Stomach (tissue), 4 donors: ENCODE data around the gene MESD.

Source experiments
- POLR2AphosphoS5 ChIP-seq, 3 donors: sonication (generic); formaldehyde crosslinking; IDR thresholded peaks; one replicate each; pipeline ENCODE4 v1.6.1; 2016; ENCODE audit warnings: antibody characterized with exemption in 3 of 3
- TF ChIP-seq, protein P1 (sequence below), 7 experiments: fragments of 450-650 bp in 4 of 7; fragments of 200-600 bp in 3 of 7; sonication (generic) in 3 of 7; IDR thresholded peaks; one replicate each; pipeline ENCODE4 v1.5.1; 2016 to 2019; ENCODE audit warnings: antibody characterized with exemption in 7 of 7, control low read depth in 2 of 7, mild to moderate bottlenecking in 1 of 7

DNA sequence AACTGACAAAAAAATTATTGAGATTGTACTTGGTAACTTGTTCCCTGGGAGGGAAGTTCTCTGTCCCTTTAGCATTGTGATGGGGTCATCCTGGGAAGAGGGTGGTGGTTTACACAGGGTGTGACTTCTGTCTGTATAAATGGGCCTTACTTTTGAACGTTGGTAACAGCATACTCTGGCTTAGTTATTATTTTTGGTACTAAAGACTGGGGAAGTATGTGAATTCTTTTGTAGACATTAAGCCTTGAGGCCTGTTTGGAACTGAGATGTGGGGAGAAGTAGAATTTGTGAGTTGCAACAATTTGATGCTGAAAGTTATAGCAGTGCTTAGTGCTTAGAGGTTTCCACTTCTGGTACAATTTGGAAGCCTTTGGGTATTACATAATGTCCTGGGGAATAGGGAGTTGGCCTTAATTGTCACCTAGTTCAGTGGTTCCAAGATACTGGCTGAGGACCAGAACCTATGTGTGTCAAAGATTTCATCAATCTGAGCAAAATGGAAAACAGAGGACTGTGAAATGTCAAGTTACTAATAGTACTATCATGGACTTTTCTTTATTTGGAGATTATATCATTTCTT lies 27.0 kb upstream of the MESD start:
- TF ChIP-seq POLR2AphosphoS5 (IDR thresholded peaks at IDR 0.05), result no peak
- TF ChIP-seq, protein P1, sequence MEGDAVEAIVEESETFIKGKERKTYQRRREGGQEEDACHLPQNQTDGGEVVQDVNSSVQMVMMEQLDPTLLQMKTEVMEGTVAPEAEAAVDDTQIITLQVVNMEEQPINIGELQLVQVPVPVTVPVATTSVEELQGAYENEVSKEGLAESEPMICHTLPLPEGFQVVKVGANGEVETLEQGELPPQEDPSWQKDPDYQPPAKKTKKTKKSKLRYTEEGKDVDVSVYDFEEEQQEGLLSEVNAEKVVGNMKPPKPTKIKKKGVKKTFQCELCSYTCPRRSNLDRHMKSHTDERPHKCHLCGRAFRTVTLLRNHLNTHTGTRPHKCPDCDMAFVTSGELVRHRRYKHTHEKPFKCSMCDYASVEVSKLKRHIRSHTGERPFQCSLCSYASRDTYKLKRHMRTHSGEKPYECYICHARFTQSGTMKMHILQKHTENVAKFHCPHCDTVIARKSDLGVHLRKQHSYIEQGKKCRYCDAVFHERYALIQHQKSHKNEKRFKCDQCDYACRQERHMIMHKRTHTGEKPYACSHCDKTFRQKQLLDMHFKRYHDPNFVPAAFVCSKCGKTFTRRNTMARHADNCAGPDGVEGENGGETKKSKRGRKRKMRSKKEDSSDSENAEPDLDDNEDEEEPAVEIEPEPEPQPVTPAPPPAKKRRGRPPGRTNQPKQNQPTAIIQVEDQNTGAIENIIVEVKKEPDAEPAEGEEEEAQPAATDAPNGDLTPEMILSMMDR (IDR thresholded peaks at IDR 0.05), result no peak
